Measurements from ENCODE around the gene FLVCR1. TPM values are rescaled to one million over a fixed set of nuclear protein-coding genes. Genes with fewer than 3 reads are reported as not detected.
A peak's percentile ranks its signal among the peaks of the same experiment; 100 is the strongest.

FLVCR1 gene
- total RNA-seq, 1 donor from 2014 or later = 4.4 TPM

DNA sequence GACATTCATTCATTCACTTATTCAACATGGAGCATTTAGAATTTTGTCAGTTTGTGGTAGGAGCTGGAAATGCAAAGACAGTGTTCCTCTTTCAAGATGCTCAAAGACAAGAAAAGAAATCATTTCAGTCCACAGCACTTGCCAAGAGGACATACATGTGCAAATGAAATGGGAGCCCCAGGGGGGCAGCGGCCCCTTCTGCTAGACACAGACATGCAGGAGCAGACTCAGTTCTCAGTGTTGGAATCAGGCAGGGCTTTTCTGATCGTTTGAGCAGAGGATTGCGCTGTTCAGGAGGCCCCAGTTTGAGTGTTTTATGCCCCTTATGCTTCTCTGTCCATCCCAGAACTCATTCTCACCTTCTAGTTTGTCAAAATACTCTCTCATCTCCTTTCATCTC is 56.7 kb downstream of the FLVCR1 start:
- peaks cover 8% of the 10 kb centered on the region for H3K4me1 Mint-ChIP-seq (ENCODE audit: low read depth)
- H3K27ac Mint-ChIP-seq (ENCODE audit: unreplicated experiment) = no peak overlapping the region
- H3K36me3 Mint-ChIP-seq (ENCODE audit: low read depth) = no peaks in the 10 kb centered on the region
- no peaks in the 10 kb centered on the region for H3K9me3 Mint-ChIP-seq (ENCODE audit: low read depth)
- TF ChIP-seq, protein P1, sequence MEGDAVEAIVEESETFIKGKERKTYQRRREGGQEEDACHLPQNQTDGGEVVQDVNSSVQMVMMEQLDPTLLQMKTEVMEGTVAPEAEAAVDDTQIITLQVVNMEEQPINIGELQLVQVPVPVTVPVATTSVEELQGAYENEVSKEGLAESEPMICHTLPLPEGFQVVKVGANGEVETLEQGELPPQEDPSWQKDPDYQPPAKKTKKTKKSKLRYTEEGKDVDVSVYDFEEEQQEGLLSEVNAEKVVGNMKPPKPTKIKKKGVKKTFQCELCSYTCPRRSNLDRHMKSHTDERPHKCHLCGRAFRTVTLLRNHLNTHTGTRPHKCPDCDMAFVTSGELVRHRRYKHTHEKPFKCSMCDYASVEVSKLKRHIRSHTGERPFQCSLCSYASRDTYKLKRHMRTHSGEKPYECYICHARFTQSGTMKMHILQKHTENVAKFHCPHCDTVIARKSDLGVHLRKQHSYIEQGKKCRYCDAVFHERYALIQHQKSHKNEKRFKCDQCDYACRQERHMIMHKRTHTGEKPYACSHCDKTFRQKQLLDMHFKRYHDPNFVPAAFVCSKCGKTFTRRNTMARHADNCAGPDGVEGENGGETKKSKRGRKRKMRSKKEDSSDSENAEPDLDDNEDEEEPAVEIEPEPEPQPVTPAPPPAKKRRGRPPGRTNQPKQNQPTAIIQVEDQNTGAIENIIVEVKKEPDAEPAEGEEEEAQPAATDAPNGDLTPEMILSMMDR (IDR thresholded peaks at IDR 0.05) = no peak
- H3K4me3 Mint-ChIP-seq (ENCODE audit: unreplicated experiment) = no peak overlapping the region
- no peak for DNase-seq (ENCODE audit: low spot score)
- peaks cover 5% of the 10 kb centered on the region for H3K27me3 Mint-ChIP-seq (ENCODE audit: low read depth)

DNA sequence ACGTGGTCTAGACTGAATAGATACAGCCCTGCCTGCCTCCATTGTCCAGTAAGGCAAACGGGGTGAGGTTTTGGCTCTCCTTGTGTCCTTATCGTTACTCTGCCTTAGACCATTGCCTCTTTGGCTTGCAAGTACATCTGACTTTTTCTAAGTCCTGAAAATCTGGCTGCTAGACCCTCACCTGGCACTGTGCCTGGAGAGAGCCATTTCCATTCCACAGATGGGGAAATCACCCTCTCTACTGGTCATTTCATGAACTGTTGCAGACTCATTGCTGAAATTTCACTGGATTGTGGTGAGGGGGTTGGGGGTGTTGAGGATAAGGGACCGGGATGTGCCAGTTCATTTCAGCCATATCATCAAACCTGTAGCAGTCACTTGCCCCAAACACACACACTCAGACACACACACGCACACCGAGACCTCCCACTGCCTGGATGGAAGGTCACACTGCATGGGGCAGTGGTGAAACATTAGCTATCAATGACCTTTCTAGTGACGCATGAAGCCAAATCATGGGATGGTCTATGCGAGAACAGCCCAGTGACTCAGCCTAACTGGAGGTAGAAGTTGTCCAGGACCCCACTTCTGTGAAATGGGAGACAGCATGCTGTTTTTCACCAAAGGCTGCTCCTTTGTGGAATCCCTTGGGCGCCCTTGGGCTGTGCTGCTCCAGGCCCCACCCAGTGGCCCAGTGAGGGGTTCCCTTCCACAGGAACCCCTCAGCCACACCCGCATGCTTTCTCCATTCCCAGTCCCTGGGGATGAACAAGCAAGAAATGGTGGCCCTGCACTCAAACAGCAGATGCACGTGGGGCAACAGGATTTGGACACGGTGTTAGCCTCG is 57.4 kb downstream of the FLVCR1 start:
- peaks cover 8% of the 10 kb centered on the region for H3K4me1 Mint-ChIP-seq (ENCODE audit: low read depth)
- H3K9me3 Mint-ChIP-seq (ENCODE audit: low read depth) = no peaks in the 10 kb centered on the region
- no peak overlapping the region for H3K27ac Mint-ChIP-seq (ENCODE audit: unreplicated experiment)
- no peak overlapping the region for H3K4me3 Mint-ChIP-seq (ENCODE audit: unreplicated experiment)
- no peak for DNase-seq (ENCODE audit: low spot score)
- peaks cover 5% of the 10 kb centered on the region for H3K27me3 Mint-ChIP-seq (ENCODE audit: low read depth)
- H3K36me3 Mint-ChIP-seq (ENCODE audit: low read depth) = no peaks in the 10 kb centered on the region
- TF ChIP-seq, protein P1 (IDR thresholded peaks at IDR 0.05) = peak; percentile 65

DNA sequence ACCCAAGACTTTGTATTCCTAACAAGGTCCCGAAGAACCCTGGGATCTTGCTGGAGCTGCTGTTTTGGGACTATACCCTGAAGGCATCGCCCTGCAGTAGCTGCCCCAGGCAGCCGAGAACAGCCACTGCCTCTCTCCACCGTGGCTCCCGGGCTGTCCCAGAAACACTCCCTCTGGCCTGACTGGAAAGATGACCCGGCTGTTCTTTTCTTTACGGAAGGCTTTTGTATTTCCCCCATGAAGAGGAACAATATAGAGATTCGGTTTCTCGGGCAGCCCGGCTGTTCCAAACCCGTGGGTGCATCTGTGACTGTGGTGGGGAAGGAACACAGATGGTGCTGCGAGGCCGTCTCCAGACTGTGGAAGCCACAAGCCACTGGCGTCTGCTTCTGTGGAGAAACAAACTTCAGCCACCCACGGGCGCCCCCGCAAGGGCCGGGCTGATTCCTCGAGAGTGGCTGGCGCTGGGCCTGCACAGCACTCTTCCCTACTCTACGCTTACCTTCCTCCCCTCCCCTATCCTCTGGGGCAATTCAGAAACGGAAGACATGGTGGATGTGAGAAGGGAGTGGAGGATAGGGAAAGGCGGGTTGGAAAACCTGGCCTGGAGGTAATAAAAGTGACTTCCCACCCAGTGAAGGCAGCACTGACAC is 58.5 kb downstream of the FLVCR1 start:
- no peak for DNase-seq (ENCODE audit: low spot score)
- Mint-ChIP-seq H3K4me1 (ENCODE audit: low read depth) (peaks cover 8% of the 10 kb centered on the region), H3K27me3 (ENCODE audit: low read depth) (peaks cover 8% of the 10 kb centered on the region), H3K9me3 (ENCODE audit: low read depth) (no peaks in the 10 kb centered on the region), H3K27ac (ENCODE audit: unreplicated experiment) (no peak overlapping the region), H3K36me3 (ENCODE audit: low read depth) (no peaks in the 10 kb centered on the region), H3K4me3 (ENCODE audit: unreplicated experiment) (peak overlapping the region; percentile 57)
- TF ChIP-seq, protein P1 (IDR thresholded peaks at IDR 0.05) = peak; percentile 28

DNA sequence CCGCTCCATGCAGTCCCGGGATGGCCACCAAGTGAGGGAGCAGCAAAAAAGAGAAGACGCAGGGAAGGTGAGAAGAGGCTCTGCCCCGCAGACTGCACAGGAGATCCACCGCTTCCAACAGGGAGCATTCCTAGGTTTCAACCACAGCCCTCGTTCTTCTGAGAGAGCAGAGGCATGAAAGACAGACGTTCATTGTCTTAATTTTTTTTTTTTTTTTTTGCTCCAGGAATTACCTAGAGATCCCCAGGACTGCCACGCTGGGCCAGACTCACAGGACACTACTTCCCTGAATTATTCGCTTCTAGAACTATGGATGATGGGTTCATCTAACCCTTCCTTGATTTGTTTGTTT is 59.0 kb downstream of the FLVCR1 start:
- Mint-ChIP-seq H3K27me3 (ENCODE audit: low read depth) (peaks cover 8% of the 10 kb centered on the region), H3K4me3 (ENCODE audit: unreplicated experiment) (peak overlapping the region; percentile 57)
- TF ChIP-seq, protein P1 (IDR thresholded peaks at IDR 0.05) = no peak

GRCh38 chr1:212917858-212918257 is 59.8 kb downstream of the FLVCR1 start:
- Mint-ChIP-seq H3K27ac (ENCODE audit: unreplicated experiment) (no peak overlapping the region), H3K9me3 (ENCODE audit: low read depth) (no peaks in the 10 kb centered on the region), H3K36me3 (ENCODE audit: low read depth) (no peaks in the 10 kb centered on the region), H3K4me1 (ENCODE audit: low read depth) (peaks cover 8% of the 10 kb centered on the region), H3K4me3 (ENCODE audit: unreplicated experiment) (no peak overlapping the region), H3K27me3 (ENCODE audit: low read depth) (peaks cover 8% of the 10 kb centered on the region)
- DNase-seq (ENCODE audit: low spot score) = no peak
- TF ChIP-seq, protein P1 (IDR thresholded peaks at IDR 0.05) = no peak

More for the DNA sequence above, 59.0 kb downstream of the FLVCR1 start:
- H3K36me3 Mint-ChIP-seq (ENCODE audit: low read depth) = no peaks in the 10 kb centered on the region
- no peak for DNase-seq (ENCODE audit: low spot score)
- peaks cover 8% of the 10 kb centered on the region for H3K4me1 Mint-ChIP-seq (ENCODE audit: low read depth)
- no peaks in the 10 kb centered on the region for H3K9me3 Mint-ChIP-seq (ENCODE audit: low read depth)
- H3K27ac Mint-ChIP-seq (ENCODE audit: unreplicated experiment) = no peak overlapping the region
